B cell (primary cell): Measurements from ENCODE around the gene TEDC1. TPM values are rescaled to one million over a fixed set of nuclear protein-coding genes. Genes with fewer than 3 reads are reported as not detected.

ENCODE experiments used
- ATAC-seq: fragments of 200-7000 bp; cut with Tn5 transposase; one replicate; pipeline ENCODE4 v1.10.0; 2021; ENCODE audit warnings: low read depth, mild to moderate bottlenecking, moderate number of reproducible peaks, moderate library complexity
- CTCF ChIA-PET: fragments of 350-600 bp; sonication (Branson Sonifier 250); formaldehyde crosslinking; loops from one replicate; lab custom pipeline; 2021; ENCODE audit warnings: antibody characterized with exemption, inconsistent platforms; lab: Charles Lee
- POLR2A ChIA-PET: fragments of 350-600 bp; sonication (Branson Sonifier 250); formaldehyde crosslinking; loops from one replicate; lab custom pipeline; 2021; ENCODE audit warnings: antibody characterized with exemption; lab: Charles Lee
- DNase-seq: peaks from one replicate; pipeline ENCODE4 v3.0.0; 2013
- H2AFZ ChIP-seq: 2 replicates; pipeline ENCODE4 v1.6.1; 2012; ENCODE audit warnings: mild to moderate bottlenecking, low read depth, low read length; ENCODE audit not compliant: insufficient read depth, poor library complexity, severe bottlenecking
- H3K27ac ChIP-seq, 2 donors: 1 replicate in 1 of 2; 2 replicates in 1 of 2; pipeline ENCODE4 v1.5.1; 2012 to 2013; ENCODE audit warnings: low read length in 2 of 2, mild to moderate bottlenecking in 2 of 2, moderate library complexity in 1 of 2
- H3K27me3 ChIP-seq, 4 experiments: fragments of 200-600 bp in 1 of 4; sonication (generic) in 1 of 4; replicated peaks in 1 of 4; 1 replicate in 2 of 4; 2 replicates in 2 of 4; pipeline versions ENCODE4 v1.6.1 to v1.7.0; 2013 to 2016; ENCODE audit warnings: low read length in 3 of 4, mild to moderate bottlenecking in 2 of 4, mixed read lengths in 1 of 4, moderate library complexity in 1 of 4; ENCODE audit not compliant: insufficient read depth in 4 of 4, control insufficient read depth in 3 of 4; ENCODE audit errors: control extremely low read depth in 1 of 4
- H3K36me3 ChIP-seq, 2 experiments: replicated peaks in 1 of 2; 1 replicate in 1 of 2; 2 replicates in 1 of 2; pipeline versions ENCODE4 v1.6.1 to v1.7.1; 2013; ENCODE audit warnings: low read length in 1 of 2; ENCODE audit not compliant: insufficient read depth in 2 of 2, control insufficient read depth in 1 of 2; ENCODE audit errors: control extremely low read depth in 1 of 2, extremely low read depth in 1 of 2
- H3K4me1 ChIP-seq, 2 donors: fragments of 200-600 bp in 1 of 2; sonication (generic) in 1 of 2; 1 replicate in 1 of 2; 2 replicates in 1 of 2; pipeline versions ENCODE4 v1.5.1 to v1.6.1; 2013 to 2017; ENCODE audit warnings: low read length in 2 of 2; ENCODE audit not compliant: control insufficient read depth in 2 of 2, insufficient read depth in 2 of 2
- H3K4me2 ChIP-seq: replicated peaks from 2 replicates; pipeline ENCODE3; 2012; ENCODE audit warnings: mild to moderate bottlenecking, low read depth, low read length; ENCODE audit not compliant: poor library complexity, severe bottlenecking
- H3K4me3 ChIP-seq, 5 experiments: fragments of 200-600 bp in 1 of 5; sonication (generic) in 1 of 5; 1 replicate in 3 of 5; 2 replicates in 2 of 5; pipeline versions ENCODE4 v1.5.1 to v1.7.0; 2011 to 2016; ENCODE audit warnings: low read length in 4 of 5, mild to moderate bottlenecking in 4 of 5, low read depth in 2 of 5, control low read depth in 1 of 5, moderate library complexity in 1 of 5; ENCODE audit not compliant: insufficient read depth in 1 of 5; ENCODE audit errors: control extremely low read depth in 1 of 5, extremely low read depth in 1 of 5
- H3K79me2 ChIP-seq: fragments of 200-600 bp; sonication (generic); one replicate; pipeline ENCODE4 v1.6.0; 2016; ENCODE audit warnings: low read length; ENCODE audit not compliant: control insufficient read depth, insufficient read depth
- H3K9ac ChIP-seq: fragments of 200-600 bp; sonication (generic); 2 replicates; pipeline ENCODE4 v1.6.1; 2017; ENCODE audit warnings: mild to moderate bottlenecking, low read length, moderate library complexity
- H3K9me3 ChIP-seq, 3 donors: one replicate each; pipeline versions ENCODE4 v1.6.1 to v1.7.1; 2013; ENCODE audit warnings: low read length in 2 of 3; ENCODE audit not compliant: control insufficient read depth in 2 of 3, insufficient read depth in 1 of 3; ENCODE audit errors: control extremely low read depth in 1 of 3
- H4K20me1 ChIP-seq: 2 replicates; pipeline ENCODE4 v1.6.0; 2012; ENCODE audit warnings: mild to moderate bottlenecking, low read length; ENCODE audit not compliant: insufficient read depth, control insufficient read depth, poor library complexity, severe bottlenecking
- H3K27ac Mint-ChIP-seq: one replicate; pipeline ENCODE4 v1.8.0; 2021; ENCODE audit warnings: mixed read lengths
- H3K27me3 Mint-ChIP-seq: one replicate; pipeline ENCODE4 v1.8.0; 2021; ENCODE audit warnings: mixed read lengths
- H3K4me1 Mint-ChIP-seq: one replicate; pipeline ENCODE4 v1.8.0; 2021; ENCODE audit warnings: mixed read lengths
- H3K4me3 Mint-ChIP-seq: one replicate; pipeline ENCODE4 v1.8.0; 2021; ENCODE audit warnings: mixed read lengths
- H3K9me3 Mint-ChIP-seq: one replicate; pipeline ENCODE4 v1.8.0; 2022; ENCODE audit warnings: mixed read lengths; ENCODE audit not compliant: insufficient read depth
- CTCF ChIP-seq: fragments of 200-600 bp; IDR thresholded peaks from one replicate; pipeline ENCODE4 v1.8.0; 2022; ENCODE audit warnings: antibody characterized with exemption, mild to moderate bottlenecking
- EZH2 ChIP-seq: IDR thresholded peaks from 2 replicates; pipeline ENCODE4 v1.6.1; 2012; ENCODE audit warnings: borderline replicate concordance, low read depth, mild to moderate bottlenecking, moderate library complexity, low read length; ENCODE audit not compliant: insufficient read depth, poor library complexity, severe bottlenecking
- WGBS: methylation state at CpG from one replicate; pipeline ENCODE4 v1.1.5; 2013; ENCODE audit warnings: missing lambda C conversion rate; ENCODE audit not compliant: insufficient coverage; 5-methylcytosine and 5-hydroxymethylcytosine counted together
- intact Hi-C: fragments of 100-400 bp; cut with micrococcal nuclease; formaldehyde crosslinking; loops from one replicate; pipeline ENCODE4 v1.10.0; 2022
- polyA plus RNA-seq: library from polyadenylated mRNA; depleted of rRNA; stranded (reverse); fragments of >200 nt; gene quantifications from 2 replicates; pipeline ENCODE4 v1.2.3, GENCODE V29; 2012
- total RNA-seq, 2 donors: library from RNA; stranded (reverse); fragments of 120-200 nt in 1 of 2; gene quantifications; 1 replicate in 1 of 2; 2 replicates in 1 of 2; pipeline versions ENCODE4 v1.2.3 to v1.2.4, GENCODE V29; 2013 to 2022

TEDC1 gene
- total and polyA plus RNA-seq, 2 donors (not counting 1 experiment from before 2014, with no cell fraction given), result 19.7 to 22.2 TPM

- Histone ChIP-seq H3K4me2 (no peak overlapping the region), H3K4me3 (no peak overlapping the region), H3K4me1 (peaks cover 19 to 30% of the 10 kb centered on the region in 2 donors), H3K36me3 (peaks cover 0 to 9% of the 10 kb centered on the region in 2 experiments), H4K20me1 (peaks cover 21% of the 10 kb centered on the region), H2AFZ (no peak overlapping the region), H3K9ac (no peak overlapping the region), H3K27ac (no peak overlapping the region), H3K9me3 (no peaks in the 10 kb centered on the region), H3K79me2 (peaks cover 9% of the 10 kb centered on the region), H3K27me3 (no peaks in the 10 kb centered on the region)
- H3K4me1 Mint-ChIP-seq, result peaks cover 19% of the 10 kb centered on the region
- intact Hi-C loops, result loop anchor here (5.0 kb wide), 2 partner anchors 291 to 401 kb away; no protein-coding TSS in a partner anchor
- DNase-seq (peak; percentile 44), ATAC-seq (no peak)
- 92% methylated on average over 20 of the region's 20 CpGs for WGBS
- no peak overlapping the region for H3K27ac Mint-ChIP-seq
- ChIA-PET CTCF (interaction anchor here (1.9 to 4.5 kb wide), 3 partner anchors 14 to 123 kb away, joined by 7 to 121 read pairs (median 7); no protein-coding TSS in a partner anchor), POLR2A (no interaction called here)
- no peaks in the 10 kb centered on the region for H3K27me3 Mint-ChIP-seq
- H3K9me3 Mint-ChIP-seq, result no peaks in the 10 kb centered on the region
- H3K4me3 Mint-ChIP-seq, result peak overlapping the region; percentile 52
- no peak for TF ChIP-seq EZH2
- TF ChIP-seq CTCF, result no peak
Observed at GRCh38 chr14:105492971-105493871, 2.2 kb downstream of the TEDC1 start.
